ENCODE measurements around the gene PIF1. TPM values are rescaled to one million over a fixed set of nuclear protein-coding genes. Genes with fewer than 3 reads are reported as not detected.
"Not testable (repeated sequence)": the region's sequence is repeated elsewhere in the genome, so short reads cannot be mapped to it uniquely, and the experiment has no call there.

The PIF1 gene
- total RNA-seq, 1 experiment from 2014 or later, result 43.5 TPM

DNA sequence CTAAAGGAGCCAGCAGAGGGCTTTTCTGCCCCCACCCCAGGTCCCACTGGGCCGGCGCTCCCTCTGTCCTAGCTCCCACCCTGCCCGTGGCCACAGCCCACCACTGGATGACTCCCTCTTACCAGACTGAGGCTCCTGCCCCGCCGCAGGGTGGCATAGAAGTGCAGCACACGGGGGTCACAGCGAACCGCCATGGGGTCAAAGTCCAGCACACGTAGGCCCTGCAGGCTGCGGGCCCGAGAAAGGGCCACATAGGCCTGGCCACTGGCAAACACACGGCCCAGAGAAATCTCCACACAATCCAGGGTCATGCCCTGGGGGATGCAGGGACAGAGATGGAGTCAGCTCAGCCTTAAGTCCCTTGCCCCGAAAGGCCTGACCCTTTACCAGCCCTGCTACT, 9.0 kb downstream of the PIF1 start:
- H3K36me3 ChIP-seq (ENCODE audit: low read depth, low read length), result peaks cover 4% of the 10 kb centered on the region; the same call in 1 of the 2 replicates
- POLR2A ChIA-PET (ENCODE audit: unreplicated experiment), result no interaction called here

DNA sequence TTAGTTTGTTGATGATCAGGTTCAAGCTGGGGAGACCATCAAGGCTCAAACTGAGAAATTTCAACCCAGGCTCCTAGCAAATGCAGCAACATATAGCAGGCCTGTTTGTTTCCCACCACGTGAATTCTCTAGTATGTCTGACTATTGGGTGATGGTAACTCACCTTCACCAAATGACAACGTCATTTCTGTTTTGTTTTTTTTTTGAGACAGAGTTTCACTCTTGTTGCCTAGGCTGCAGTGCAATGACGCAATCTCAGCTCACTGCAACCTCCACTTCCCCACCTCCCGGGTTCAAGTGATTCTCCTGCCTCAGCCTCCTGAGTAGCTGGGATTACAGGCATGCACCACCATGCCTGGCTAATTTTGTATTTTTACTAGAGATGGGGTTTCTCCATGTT, 10.5 kb downstream of the PIF1 start:
- H3K4me3 ChIP-seq (ENCODE audit: low read length); H3F3A ChIP-seq (ENCODE audit: low read length, unreplicated experiment); H3K36me3 ChIP-seq (ENCODE audit: low read depth, low read length); H2AFZ ChIP-seq (ENCODE audit: low read length); H3K79me2 ChIP-seq (ENCODE audit: low read length); H3K9ac ChIP-seq (ENCODE audit: low read length); H3K4me1 ChIP-seq (ENCODE audit: insufficient read depth, low read length); H3K9me2 ChIP-seq (replicated peaks; ENCODE audit: low read length); H3K27me3 ChIP-seq (ENCODE audit: low read length); H4K20me1 ChIP-seq (ENCODE audit: low read length); H3K27ac ChIP-seq (ENCODE audit: low read length); BruUV-seq (replicated peaks); H3K9me3 ChIP-seq (ENCODE audit: low read length); intact Hi-C loops (cut with micrococcal nuclease); POLR2A ChIA-PET (ENCODE audit: unreplicated experiment); ATAC-seq; DNase-seq; H3K4me2 ChIP-seq (ENCODE audit: low read length): not testable (repeated sequence)
- CTCF ChIA-PET, result interaction anchor here (0.6 kb wide), 1 partner anchor 70 kb away, joined by 5 read pairs; no protein-coding TSS in a partner anchor

More for the DNA sequence above, 9.0 kb downstream of the PIF1 start:
- CTCF ChIA-PET, result no interaction called here
- H3F3A ChIP-seq (ENCODE audit: low read length, unreplicated experiment), result no peaks in the 10 kb centered on the region
- no peak for ATAC-seq
- H3K4me1 ChIP-seq (ENCODE audit: insufficient read depth, low read length), result no peaks in the 10 kb centered on the region
- BruUV-seq (replicated peaks), result no TSS peak
- no peak overlapping the region for H2AFZ ChIP-seq (ENCODE audit: low read length)
- H3K9me2 ChIP-seq (replicated peaks; ENCODE audit: low read length), result no peaks in the 10 kb centered on the region
- H3K9ac ChIP-seq (ENCODE audit: low read length), result no peak overlapping the region
- intact Hi-C loops (cut with micrococcal nuclease), result no loop called here
- no peak overlapping the region for H3K4me2 ChIP-seq (ENCODE audit: low read length)
- no peaks in the 10 kb centered on the region for H3K27me3 ChIP-seq (ENCODE audit: low read length)
- DNase-seq, result no peak
- no peak overlapping the region for H3K27ac ChIP-seq (ENCODE audit: low read length)
- H3K9me3 ChIP-seq (ENCODE audit: low read length), result no peaks in the 10 kb centered on the region
- TF ChIP-seq, protein P1, sequence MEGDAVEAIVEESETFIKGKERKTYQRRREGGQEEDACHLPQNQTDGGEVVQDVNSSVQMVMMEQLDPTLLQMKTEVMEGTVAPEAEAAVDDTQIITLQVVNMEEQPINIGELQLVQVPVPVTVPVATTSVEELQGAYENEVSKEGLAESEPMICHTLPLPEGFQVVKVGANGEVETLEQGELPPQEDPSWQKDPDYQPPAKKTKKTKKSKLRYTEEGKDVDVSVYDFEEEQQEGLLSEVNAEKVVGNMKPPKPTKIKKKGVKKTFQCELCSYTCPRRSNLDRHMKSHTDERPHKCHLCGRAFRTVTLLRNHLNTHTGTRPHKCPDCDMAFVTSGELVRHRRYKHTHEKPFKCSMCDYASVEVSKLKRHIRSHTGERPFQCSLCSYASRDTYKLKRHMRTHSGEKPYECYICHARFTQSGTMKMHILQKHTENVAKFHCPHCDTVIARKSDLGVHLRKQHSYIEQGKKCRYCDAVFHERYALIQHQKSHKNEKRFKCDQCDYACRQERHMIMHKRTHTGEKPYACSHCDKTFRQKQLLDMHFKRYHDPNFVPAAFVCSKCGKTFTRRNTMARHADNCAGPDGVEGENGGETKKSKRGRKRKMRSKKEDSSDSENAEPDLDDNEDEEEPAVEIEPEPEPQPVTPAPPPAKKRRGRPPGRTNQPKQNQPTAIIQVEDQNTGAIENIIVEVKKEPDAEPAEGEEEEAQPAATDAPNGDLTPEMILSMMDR (conservative IDR thresholded peaks at IDR 0.05; ENCODE audit: low read depth, low read length), result no peak
- no peak overlapping the region for H3K4me3 ChIP-seq (ENCODE audit: low read length)
- H3K79me2 ChIP-seq (ENCODE audit: low read length), result no peaks in the 10 kb centered on the region
- no peaks in the 10 kb centered on the region for H4K20me1 ChIP-seq (ENCODE audit: low read length)

DNA sequence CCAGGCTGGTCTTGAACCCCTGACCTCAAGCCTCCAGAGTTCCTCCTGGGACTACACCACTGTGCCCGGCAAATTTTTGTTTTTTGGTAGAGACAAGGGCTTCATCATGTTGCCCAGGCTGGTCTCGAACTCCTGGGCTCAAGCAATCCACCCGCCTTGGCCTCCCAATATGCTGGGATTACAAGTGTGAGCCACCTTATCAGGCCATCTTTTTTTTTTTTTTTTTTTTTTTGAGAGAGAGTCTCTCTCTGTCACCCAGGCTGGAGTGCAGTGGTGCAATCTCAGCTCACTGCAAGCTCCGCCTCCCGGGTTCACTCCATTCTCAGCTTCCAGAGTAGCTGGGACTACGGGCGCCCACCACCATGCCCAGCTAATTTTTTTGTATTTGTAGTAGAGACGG, 11.2 kb downstream of the PIF1 start:
- H3K4me1 ChIP-seq (ENCODE audit: insufficient read depth, low read length); CTCF ChIA-PET; H3K27me3 ChIP-seq (ENCODE audit: low read length); H3K27ac ChIP-seq (ENCODE audit: low read length); DNase-seq; BruUV-seq (replicated peaks); H3K79me2 ChIP-seq (ENCODE audit: low read length); H3K4me2 ChIP-seq (ENCODE audit: low read length); H3F3A ChIP-seq (ENCODE audit: low read length, unreplicated experiment); H3K4me3 ChIP-seq (ENCODE audit: low read length); H4K20me1 ChIP-seq (ENCODE audit: low read length); ATAC-seq; POLR2A ChIA-PET (ENCODE audit: unreplicated experiment); H3K9me3 ChIP-seq (ENCODE audit: low read length); H2AFZ ChIP-seq (ENCODE audit: low read length); H3K9me2 ChIP-seq (replicated peaks; ENCODE audit: low read length); intact Hi-C loops (cut with micrococcal nuclease); H3K9ac ChIP-seq (ENCODE audit: low read length); H3K36me3 ChIP-seq (ENCODE audit: low read depth, low read length): not testable (repeated sequence)

DNA sequence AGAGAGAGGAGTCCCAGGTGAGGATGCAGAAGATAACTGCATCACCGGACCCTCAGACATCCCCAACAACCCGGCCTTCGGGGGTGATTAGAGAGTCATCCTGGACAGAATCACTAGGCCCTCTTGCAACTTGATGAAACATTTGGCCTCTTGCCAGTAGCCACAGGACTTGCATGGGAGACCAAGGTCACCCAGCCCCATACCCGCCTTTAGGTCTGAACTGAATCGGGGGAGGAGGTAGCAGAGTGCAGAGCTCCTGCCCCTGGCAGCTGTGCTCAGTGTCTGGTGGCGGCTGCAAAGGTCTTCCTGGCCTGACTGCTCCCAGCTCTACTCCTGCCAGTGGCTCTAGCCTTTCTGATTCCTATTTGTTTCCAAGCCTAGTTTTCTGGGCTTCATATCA, 12.4 kb downstream of the PIF1 start:
- DNase-seq (peak; percentile 11), ATAC-seq (no peak)
- Histone ChIP-seq H3K9me2 (replicated peaks; ENCODE audit: low read length) (no peaks in the 10 kb centered on the region), H2AFZ (ENCODE audit: low read length) (no peak overlapping the region), H3K36me3 (ENCODE audit: low read depth, low read length) (no peaks in the 10 kb centered on the region; the same call in 1 of the 2 replicates), H3K4me1 (ENCODE audit: insufficient read depth, low read length) (no peaks in the 10 kb centered on the region), H3K9me3 (ENCODE audit: low read length) (no peaks in the 10 kb centered on the region), H3K9ac (ENCODE audit: low read length) (no peak overlapping the region), H3F3A (ENCODE audit: low read length, unreplicated experiment) (no peaks in the 10 kb centered on the region), H3K27ac (ENCODE audit: low read length) (no peak overlapping the region), H3K27me3 (ENCODE audit: low read length) (no peaks in the 10 kb centered on the region), H3K79me2 (ENCODE audit: low read length) (no peaks in the 10 kb centered on the region), H3K4me2 (ENCODE audit: low read length) (no peak overlapping the region), H4K20me1 (ENCODE audit: low read length) (no peaks in the 10 kb centered on the region), H3K4me3 (ENCODE audit: low read length) (no peak overlapping the region)
- no TSS peak for BruUV-seq (replicated peaks)
- POLR2A ChIA-PET (ENCODE audit: unreplicated experiment), result no interaction called here
- no peak for TF ChIP-seq EZH2phosphoT487 (IDR thresholded peaks at IDR 0.05; ENCODE audit: borderline replicate concordance, low read length)
- no peak for TF ChIP-seq EZH2 (IDR thresholded peaks at IDR 0.05; ENCODE audit: low read length, unreplicated experiment)
- TF ChIP-seq, protein P1 (conservative IDR thresholded peaks at IDR 0.05; ENCODE audit: low read depth, low read length), result no peak
- intact Hi-C loops (cut with micrococcal nuclease), result no loop called here
- CTCF ChIA-PET, result no interaction called here
